ENCODE results near the gene UHRF2.
A peak's percentile ranks its signal among the peaks of the same experiment; 100 is the strongest.

The UHRF2 gene

GRCh38 chr9:6413365-6414246 is 607 bp downstream of the UHRF2 start:
- under 1% methylated on average over 76 of the region's 92 CpGs for WGBS (ENCODE audit: insufficient coverage)
- ChIA-PET POLR2A (interaction anchor here (0.5 to 1.8 kb wide), 10 partner anchors 13 to 411 kb away, joined by 3 to 10 read pairs (median 3); no protein-coding TSS in a partner anchor), CTCF (interaction anchor here (0.9 to 2.4 kb wide), 9 partner anchors 10 to 63 kb away, joined by 3 to 13 read pairs (median 4); no protein-coding TSS in a partner anchor)
- Histone ChIP-seq H3K4me1 (ENCODE audit: control extremely low read depth in 1 of 4, control insufficient read depth in 4 of 4, insufficient read depth in 4 of 4, low read length in 3 of 4) (peaks cover 22 to 35% (median 29%) of the 10 kb centered on the region in 4 experiments), H3K27me3 (replicated peaks in 2 of 5; ENCODE audit: control insufficient read depth in 4 of 5, insufficient read depth in 5 of 5, low read length in 4 of 5) (no peaks in the 10 kb centered on the region), H3K9me3 (ENCODE audit: control extremely low read depth in 1 of 5, control insufficient read depth in 4 of 5, insufficient read depth in 2 of 5, low read depth in 1 of 5, low read length in 4 of 5) (no peaks in the 10 kb centered on the region), H3K36me3 (ENCODE audit: control insufficient read depth in 4 of 4, insufficient read depth in 4 of 4, low read length in 3 of 4) (peaks cover 0 to 3% (median 2%) of the 10 kb centered on the region in 4 experiments), H3K27ac (ENCODE audit: insufficient read depth in 1 of 2, low read depth in 1 of 2, low read length in 2 of 2, poor library complexity in 1 of 2, severe bottlenecking in 2 of 2) (peak overlapping the region; percentile 78 to 92), H3K4me3 (ENCODE audit: control insufficient read depth in 1 of 7, extremely low read depth in 1 of 7, insufficient read depth in 4 of 7, low read depth in 2 of 7, low read length in 6 of 7) (peak overlapping the region; percentile 91 to 98 (median 95))
- DNase-seq: peak in 2 of 3 donors; percentile 41 to 53

- peak overlapping the region; percentile 91 to 98 (median 95) for H3K4me3 ChIP-seq (ENCODE audit: control insufficient read depth in 1 of 7, extremely low read depth in 1 of 7, insufficient read depth in 4 of 7, low read depth in 2 of 7, low read length in 6 of 7)
- H3K27ac ChIP-seq (ENCODE audit: insufficient read depth in 1 of 2, low read depth in 1 of 2, low read length in 2 of 2, poor library complexity in 1 of 2, severe bottlenecking in 2 of 2): peak overlapping the region; percentile 78 to 92
- no peaks in the 10 kb centered on the region for H3K27me3 ChIP-seq (replicated peaks in 2 of 5; ENCODE audit: control insufficient read depth in 4 of 5, insufficient read depth in 5 of 5, low read length in 4 of 5)
- peaks cover 22 to 35% (median 29%) of the 10 kb centered on the region in 4 experiments for H3K4me1 ChIP-seq (ENCODE audit: control extremely low read depth in 1 of 4, control insufficient read depth in 4 of 4, insufficient read depth in 4 of 4, low read length in 3 of 4)
- peaks cover 0 to 3% (median 2%) of the 10 kb centered on the region in 4 experiments for H3K36me3 ChIP-seq (ENCODE audit: control insufficient read depth in 4 of 4, insufficient read depth in 4 of 4, low read length in 3 of 4)
- ChIA-PET CTCF (interaction anchor here (0.9 to 2.4 kb wide), 4 partner anchors 12 to 55 kb away, joined by 3 to 9 read pairs (median 5); no protein-coding TSS in a partner anchor), POLR2A (interaction anchor here (0.5 to 1.8 kb wide), 4 partner anchors 14 to 343 kb away, joined by 3 to 10 read pairs (median 4); no protein-coding TSS in a partner anchor)
- H3K9me3 ChIP-seq (ENCODE audit: control extremely low read depth in 1 of 5, control insufficient read depth in 4 of 5, insufficient read depth in 2 of 5, low read depth in 1 of 5, low read length in 4 of 5): no peaks in the 10 kb centered on the region
- DNase-seq: peak in 2 of 3 donors; percentile 23 to 40
- WGBS (ENCODE audit: insufficient coverage): 2% methylated on average over 7 of the region's 11 CpGs
These were observed 1.2 kb downstream of the UHRF2 start for GRCh38 chr9:6414247-6414641.

GRCh38 chr9:6415266-6415665 is 2.3 kb downstream of the UHRF2 start:
- POLR2A ChIA-PET: interaction anchor here (1.4 kb wide), 1 partner anchor 23 kb away, joined by 4 read pairs; no protein-coding TSS in a partner anchor
- DNase-seq: peak in 2 of 3 donors; percentile 43 to 57
- H3K4me1 ChIP-seq (ENCODE audit: control extremely low read depth in 1 of 4, control insufficient read depth in 4 of 4, insufficient read depth in 4 of 4, low read length in 3 of 4): peaks cover 17 to 35% (median 29%) of the 10 kb centered on the region in 4 experiments

GRCh38 chr9:6417186-6417585 is 4.2 kb downstream of the UHRF2 start:
- 100% methylated on average over 1 of the region's 3 CpGs for WGBS (ENCODE audit: insufficient coverage)
- peaks cover 17 to 34% (median 27%) of the 10 kb centered on the region in 4 experiments for H3K4me1 ChIP-seq (ENCODE audit: control extremely low read depth in 1 of 4, control insufficient read depth in 4 of 4, insufficient read depth in 4 of 4, low read length in 3 of 4)
- ChIA-PET POLR2A (interaction anchor here (0.8 kb wide), 2 partner anchors 12 to 13 kb away, joined by 3 read pairs; no protein-coding TSS in a partner anchor), CTCF (no interaction called here)
- peaks cover 2 to 11% (median 4%) of the 10 kb centered on the region in 4 experiments for H3K36me3 ChIP-seq (ENCODE audit: control insufficient read depth in 4 of 4, insufficient read depth in 4 of 4, low read length in 3 of 4)
- peak in 2 of 3 donors; percentile 18 to 27 for DNase-seq
- H3K4me3 ChIP-seq (ENCODE audit: control insufficient read depth in 1 of 7, extremely low read depth in 1 of 7, insufficient read depth in 4 of 7, low read depth in 2 of 7, low read length in 6 of 7): no peak overlapping the region
- no peaks in the 10 kb centered on the region for H3K27me3 ChIP-seq (replicated peaks in 2 of 5; ENCODE audit: control insufficient read depth in 4 of 5, insufficient read depth in 5 of 5, low read length in 4 of 5)
- no peak overlapping the region for H3K27ac ChIP-seq (ENCODE audit: insufficient read depth in 1 of 2, low read depth in 1 of 2, low read length in 2 of 2, poor library complexity in 1 of 2, severe bottlenecking in 2 of 2)
- no peaks in the 10 kb centered on the region for H3K9me3 ChIP-seq (ENCODE audit: control extremely low read depth in 1 of 5, control insufficient read depth in 4 of 5, insufficient read depth in 2 of 5, low read depth in 1 of 5, low read length in 4 of 5)

More at GRCh38 chr9:6415266-6415665, 2.3 kb downstream of the UHRF2 start:
- CTCF ChIA-PET: interaction anchor here (0.8 to 2.4 kb wide), 5 partner anchors 9 to 56 kb away, joined by 3 to 9 read pairs (median 3); no protein-coding TSS in a partner anchor
- Histone ChIP-seq H3K4me3 (ENCODE audit: control insufficient read depth in 1 of 7, extremely low read depth in 1 of 7, insufficient read depth in 4 of 7, low read depth in 2 of 7, low read length in 6 of 7) (peak overlapping the region in 6 of 7 experiments; percentile 91 to 98 (median 96)), H3K36me3 (ENCODE audit: control insufficient read depth in 4 of 4, insufficient read depth in 4 of 4, low read length in 3 of 4) (peaks cover 0 to 3% (median 2%) of the 10 kb centered on the region in 4 experiments), H3K27ac (ENCODE audit: insufficient read depth in 1 of 2, low read depth in 1 of 2, low read length in 2 of 2, poor library complexity in 1 of 2, severe bottlenecking in 2 of 2) (peak overlapping the region in 1 of 2 experiments; percentile 92), H3K27me3 (replicated peaks in 2 of 5; ENCODE audit: control insufficient read depth in 4 of 5, insufficient read depth in 5 of 5, low read length in 4 of 5) (no peaks in the 10 kb centered on the region), H3K9me3 (ENCODE audit: control extremely low read depth in 1 of 5, control insufficient read depth in 4 of 5, insufficient read depth in 2 of 5, low read depth in 1 of 5, low read length in 4 of 5) (no peaks in the 10 kb centered on the region)
- WGBS (ENCODE audit: insufficient coverage): 60% methylated on average over 4 of the region's 5 CpGs

- Histone ChIP-seq H3K27ac (ENCODE audit: insufficient read depth in 1 of 2, low read depth in 1 of 2, low read length in 2 of 2, poor library complexity in 1 of 2, severe bottlenecking in 2 of 2) (peak overlapping the region in 1 of 2 experiments; percentile 43), H3K27me3 (replicated peaks in 2 of 5; ENCODE audit: control insufficient read depth in 4 of 5, insufficient read depth in 5 of 5, low read length in 4 of 5) (no peaks in the 10 kb centered on the region), H3K4me1 (ENCODE audit: control extremely low read depth in 1 of 4, control insufficient read depth in 4 of 4, insufficient read depth in 4 of 4, low read length in 3 of 4) (peaks cover 17 to 29% (median 22%) of the 10 kb centered on the region in 4 experiments), H3K4me3 (ENCODE audit: control insufficient read depth in 1 of 7, extremely low read depth in 1 of 7, insufficient read depth in 4 of 7, low read depth in 2 of 7, low read length in 6 of 7) (no peak overlapping the region), H3K36me3 (ENCODE audit: control insufficient read depth in 4 of 4, insufficient read depth in 4 of 4, low read length in 3 of 4) (peaks cover 2 to 11% (median 6%) of the 10 kb centered on the region in 4 experiments), H3K9me3 (ENCODE audit: control extremely low read depth in 1 of 5, control insufficient read depth in 4 of 5, insufficient read depth in 2 of 5, low read depth in 1 of 5, low read length in 4 of 5) (no peaks in the 10 kb centered on the region)
- DNase-seq: no peak
- CTCF ChIA-PET: interaction anchor here (1.8 kb wide), 1 partner anchor 13 kb away, joined by 4 read pairs; no protein-coding TSS in a partner anchor
- 100% methylated on average over 3 of the region's 3 CpGs for WGBS (ENCODE audit: insufficient coverage)
- POLR2A ChIA-PET: no interaction called here
These were observed 5.8 kb downstream of the UHRF2 start for GRCh38 chr9:6418764-6419163.

- WGBS (ENCODE audit: insufficient coverage): no CpG with 5 or more reads among the region's 1 CpG
- Histone ChIP-seq H3K9me3 (ENCODE audit: control extremely low read depth in 1 of 5, control insufficient read depth in 4 of 5, insufficient read depth in 2 of 5, low read depth in 1 of 5, low read length in 4 of 5) (no peaks in the 10 kb centered on the region), H3K4me1 (ENCODE audit: control extremely low read depth in 1 of 4, control insufficient read depth in 4 of 4, insufficient read depth in 4 of 4, low read length in 3 of 4) (peaks cover 0 to 13% (median 5%) of the 10 kb centered on the region in 4 experiments), H3K27ac (ENCODE audit: insufficient read depth in 1 of 2, low read depth in 1 of 2, low read length in 2 of 2, poor library complexity in 1 of 2, severe bottlenecking in 2 of 2) (no peak overlapping the region), H3K27me3 (replicated peaks in 2 of 5; ENCODE audit: control insufficient read depth in 4 of 5, insufficient read depth in 5 of 5, low read length in 4 of 5) (no peaks in the 10 kb centered on the region), H3K4me3 (ENCODE audit: control insufficient read depth in 1 of 7, extremely low read depth in 1 of 7, insufficient read depth in 4 of 7, low read depth in 2 of 7, low read length in 6 of 7) (no peak overlapping the region), H3K36me3 (ENCODE audit: control insufficient read depth in 4 of 4, insufficient read depth in 4 of 4, low read length in 3 of 4) (peaks cover 0 to 16% (median 7%) of the 10 kb centered on the region in 4 experiments)
- ChIA-PET CTCF (interaction anchor here (2.3 kb wide), 1 partner anchor 10 kb away, joined by 9 read pairs; no protein-coding TSS in a partner anchor), POLR2A (no interaction called here)
- DNase-seq: no peak
These were observed 11.9 kb downstream of the UHRF2 start for GRCh38 chr9:6424940-6425339.
